ENCODE measurements around the gene ACTN3. TPM values are rescaled to one million over a fixed set of nuclear protein-coding genes. Genes with fewer than 3 reads are reported as not detected.

Gene ACTN3
- total RNA-seq, 1 donor from 2014 or later = not detected

Other genes starting within 250 kb of the ACTN3 start
- gene CD248, start 229.9 kb upstream of the ACTN3 start, total RNA-seq = 15.7 TPM
- 1.0 TPM for gene RIN1, start 210.5 kb upstream of the ACTN3 start, total RNA-seq
- 15.1 TPM for gene BRMS1, start 201.8 kb upstream of the ACTN3 start, total RNA-seq
- gene B4GAT1, start 199.3 kb upstream of the ACTN3 start, total RNA-seq = 51.3 TPM
- gene SLC29A2, start 175.1 kb upstream of the ACTN3 start, total RNA-seq = 16.3 TPM
- not detected for gene NPAS4, start 125.9 kb upstream of the ACTN3 start, total RNA-seq
- gene MRPL11, start 108.1 kb upstream of the ACTN3 start, total RNA-seq = 52.6 TPM
- 8.9 TPM for gene PELI3, start 80.0 kb upstream of the ACTN3 start, total RNA-seq
- gene DPP3, start 66.5 kb upstream of the ACTN3 start, total RNA-seq = 11.1 TPM
- gene BBS1, start 36.3 kb upstream of the ACTN3 start, total RNA-seq = 12.1 TPM
- 4.4 TPM for gene ZDHHC24, start 855 bp upstream of the ACTN3 start, total RNA-seq
- 59.3 TPM for gene CTSF, start 21.7 kb downstream of the ACTN3 start, total RNA-seq
- gene CCDC87, start 46.2 kb downstream of the ACTN3 start, total RNA-seq = 0.24 TPM
- gene CCS, start 46.3 kb downstream of the ACTN3 start, total RNA-seq = 25.8 TPM
- 28.7 TPM for gene RBM14, start 69.7 kb downstream of the ACTN3 start, total RNA-seq
- 73.4 TPM for gene RBM4, start 91.8 kb downstream of the ACTN3 start, total RNA-seq
- gene RBM4B, start 131.0 kb downstream of the ACTN3 start, total RNA-seq = 11.2 TPM
- gene SPTBN2, start 182.3 kb downstream of the ACTN3 start, total RNA-seq = 1.3 TPM